ENCODE results near the gene TEDC2. TPM values are rescaled to one million over a fixed set of nuclear protein-coding genes. Genes with fewer than 3 reads are reported as not detected.
"Not testable (repeated sequence)": the region's sequence is repeated elsewhere in the genome, so short reads cannot be mapped to it uniquely, and the experiment has no call there.

TEDC2 gene
- total RNA-seq, 4 donors from 2014 or later: 1.3 to 2.5 (median 1.8) TPM; not detected in 1

- no peaks in the 10 kb centered on the region for H3K9me3 ChIP-seq
- peak overlapping the region in 1 of 4 donors; percentile 87 for H3K27ac ChIP-seq
- H3K27me3 ChIP-seq: peaks cover 0 to 22% of the 10 kb centered on the region in 2 donors
- H3K36me3 ChIP-seq: peaks cover 0 to 7% (median 0%) of the 10 kb centered on the region in 3 donors
- TF ChIP-seq POLR2A (IDR thresholded peaks at IDR 0.05): no peak
- no peak for TF ChIP-seq EP300 (IDR thresholded peaks at IDR 0.05)
- TF ChIP-seq CTCF (IDR thresholded peaks at IDR 0.05): no peak
- no peak for DNase-seq (ENCODE audit: low spot score in 2 of 2)
- peaks cover 0 to 42% (median 23%) of the 10 kb centered on the region in 4 donors for H3K4me1 ChIP-seq
- WGBS, 2 donors: 89 to 91% methylated on average over 9 of the region's 9 CpGs
- H3K4me3 ChIP-seq: no peak overlapping the region
Observed at GRCh38 chr16:2476345-2476720, 16.4 kb downstream of the TEDC2 start.

GRCh38 chr16:2476741-2477140 lies 16.8 kb downstream of the TEDC2 start:
- Histone ChIP-seq H3K9me3 (no peaks in the 10 kb centered on the region), H3K4me3 (no peak overlapping the region), H3K36me3 (peaks cover 0 to 7% (median 0%) of the 10 kb centered on the region in 3 donors), H3K27me3 (peaks cover 0 to 18% of the 10 kb centered on the region in 2 donors), H3K27ac (no peak overlapping the region), H3K4me1 (peaks cover 0 to 38% (median 19%) of the 10 kb centered on the region in 4 donors)
- no peak for TF ChIP-seq CTCF (IDR thresholded peaks at IDR 0.05)
- no peak for TF ChIP-seq EP300 (IDR thresholded peaks at IDR 0.05)
- TF ChIP-seq POLR2A (IDR thresholded peaks at IDR 0.05): no peak
- no peak for DNase-seq (ENCODE audit: low spot score in 2 of 2)
- 83 to 94% methylated on average over 3 of the region's 3 CpGs for WGBS, 2 donors

GRCh38 chr16:2477327-2477726 lies 17.4 kb downstream of the TEDC2 start:
- Histone ChIP-seq H3K27ac (no peak overlapping the region), H3K9me3 (no peaks in the 10 kb centered on the region), H3K4me3 (no peak overlapping the region), H3K27me3 (peaks cover 0 to 12% of the 10 kb centered on the region in 2 donors), H3K4me1 (peaks cover 0 to 35% (median 16%) of the 10 kb centered on the region in 4 donors), H3K36me3 (peaks cover 0 to 7% (median 0%) of the 10 kb centered on the region in 3 donors)
- 83 to 94% methylated on average over 3 of the region's 3 CpGs for WGBS, 2 donors
- no peak for DNase-seq (ENCODE audit: low spot score in 2 of 2)
- no peak for TF ChIP-seq EP300 (IDR thresholded peaks at IDR 0.05)
- TF ChIP-seq CTCF (IDR thresholded peaks at IDR 0.05): no peak
- TF ChIP-seq POLR2A (IDR thresholded peaks at IDR 0.05): no peak

DNA sequence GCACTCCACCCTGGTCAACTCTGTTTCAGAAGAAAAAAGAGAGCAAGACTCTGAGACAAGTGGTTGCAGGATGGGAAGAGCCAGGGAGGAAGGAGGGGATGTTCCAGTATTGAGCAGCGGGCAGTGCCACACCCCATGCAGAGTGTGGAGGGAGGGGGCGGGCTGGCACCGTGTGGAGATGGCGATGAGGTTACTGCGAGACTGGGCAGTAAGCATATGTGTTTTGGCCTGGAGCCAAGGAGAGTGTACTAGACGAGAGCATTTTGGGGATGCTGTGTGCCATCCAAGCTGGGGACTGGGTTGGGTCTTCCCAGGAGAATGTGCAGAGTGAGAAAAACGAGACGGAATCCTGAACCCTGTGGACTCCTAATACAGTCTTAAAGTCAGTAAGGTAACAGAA lies 18.4 kb downstream of the TEDC2 start:
- DNase-seq (ENCODE audit: low spot score in 2 of 2): no peak
- no peaks in the 10 kb centered on the region for H3K9me3 ChIP-seq
- peaks cover 0 to 35% (median 18%) of the 10 kb centered on the region in 4 donors for H3K4me1 ChIP-seq
- H3K27me3 ChIP-seq: peaks cover 0 to 3% of the 10 kb centered on the region in 2 donors
- TF ChIP-seq EP300 (IDR thresholded peaks at IDR 0.05) (no peak), CTCF (IDR thresholded peaks at IDR 0.05) (no peak), POLR2A (IDR thresholded peaks at IDR 0.05) (no peak)
- H3K36me3 ChIP-seq: peaks cover 0 to 7% (median 0%) of the 10 kb centered on the region in 3 donors
- no peak overlapping the region for H3K4me3 ChIP-seq
- H3K27ac ChIP-seq: no peak overlapping the region
- WGBS, 2 donors: 53 to 61% methylated on average over 8 of the region's 8 CpGs

DNA sequence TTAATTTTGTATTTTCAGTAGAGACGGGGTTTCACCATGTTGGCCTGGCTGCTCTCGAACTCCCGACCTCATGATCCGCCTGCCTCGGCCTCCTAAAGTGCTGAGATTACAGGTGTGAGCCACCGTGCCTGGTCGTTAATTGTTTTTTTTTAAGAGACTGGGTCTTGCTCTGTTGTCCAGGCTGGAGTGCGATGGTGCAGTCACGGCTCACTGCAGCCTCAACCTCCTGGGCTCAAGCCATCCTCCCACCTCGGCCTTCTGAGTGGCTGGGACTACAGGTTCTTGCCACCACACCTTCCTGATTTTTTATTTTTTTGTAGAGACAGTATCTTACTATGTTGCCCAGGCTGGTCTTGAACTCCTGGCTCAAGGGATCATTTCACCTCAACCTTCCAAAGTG lies 20.1 kb downstream of the TEDC2 start:
- H3K4me1 ChIP-seq: peaks cover 0 to 33% (median 14%) of the 10 kb centered on the region in 4 donors
- H3K4me3 ChIP-seq; H3K27ac ChIP-seq; H3K27me3 ChIP-seq; DNase-seq (ENCODE audit: low spot score in 2 of 2); H3K9me3 ChIP-seq; H3K36me3 ChIP-seq: not testable (repeated sequence)
- WGBS, 2 donors: 95 to 96% methylated on average over 10 of the region's 10 CpGs

DNA sequence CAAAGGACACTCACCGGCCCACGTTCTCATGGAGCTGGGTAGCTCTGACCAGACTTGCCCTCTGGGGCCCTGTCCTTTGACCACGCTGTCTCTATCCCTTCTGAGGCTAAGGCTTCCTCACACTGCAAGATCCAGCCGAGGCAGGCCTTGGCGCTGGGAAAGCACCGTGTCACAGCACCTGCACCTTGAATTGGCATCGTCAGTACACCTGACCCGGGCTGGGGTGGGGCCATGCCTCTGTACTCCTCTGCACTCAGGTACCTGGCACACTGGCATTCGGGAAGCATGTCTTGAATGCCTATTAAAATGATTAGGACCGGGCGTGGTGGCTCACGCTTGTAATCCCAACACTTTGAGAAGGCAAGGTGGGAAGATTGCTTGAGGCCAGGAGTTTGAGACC lies 21.0 kb downstream of the TEDC2 start:
- 81 to 82% methylated on average over 11 to 12 of the region's 12 CpGs for WGBS, 2 donors

More for the DNA sequence above, 21.0 kb downstream of the TEDC2 start:
- no peaks in the 10 kb centered on the region for H3K27me3 ChIP-seq
- no peaks in the 10 kb centered on the region for H3K9me3 ChIP-seq
- TF ChIP-seq POLR2A (IDR thresholded peaks at IDR 0.05) (no peak), CTCF (IDR thresholded peaks at IDR 0.05) (no peak), EP300 (IDR thresholded peaks at IDR 0.05) (no peak)
- H3K36me3 ChIP-seq: peaks cover 0 to 7% (median 0%) of the 10 kb centered on the region in 3 donors
- H3K4me1 ChIP-seq: peaks cover 0 to 27% (median 7%) of the 10 kb centered on the region in 4 donors
- no peak for DNase-seq (ENCODE audit: low spot score in 2 of 2)
- H3K27ac ChIP-seq: no peak overlapping the region
- H3K4me3 ChIP-seq: no peak overlapping the region
